Epithelial cell of proximal tubule (primary cell): Measurements from ENCODE around the gene ZNF182. TPM values are rescaled to one million over a fixed set of nuclear protein-coding genes. Genes with fewer than 3 reads are reported as not detected.
"Not testable (repeated sequence)": the region's sequence is repeated elsewhere in the genome, so short reads cannot be mapped to it uniquely, and the experiment has no call there.

Experiments used
- DNase-seq: peaks from one replicate; pipeline ENCODE4 v3.0.0-alpha.2; 2011; ENCODE audit warnings: low read depth
- H3K4me3 ChIP-seq: 2 replicates; pipeline ENCODE4 v1.5.1; 2011; ENCODE audit warnings: low read depth, mild to moderate bottlenecking, low read length
- CTCF ChIP-seq: conservative IDR thresholded peaks from 2 replicates; pipeline ENCODE4 v1.5.1; 2012; ENCODE audit warnings: low read depth, mild to moderate bottlenecking, low read length
- total RNA-seq: library from RNA; depleted of rRNA; stranded (reverse); fragments of >200 nt; gene quantifications from 2 replicates; pipeline ENCODE4 v1.2.3, GENCODE V29; 2015

ZNF182 gene
- 2.4 TPM in 2 replicates for total RNA-seq

DNA sequence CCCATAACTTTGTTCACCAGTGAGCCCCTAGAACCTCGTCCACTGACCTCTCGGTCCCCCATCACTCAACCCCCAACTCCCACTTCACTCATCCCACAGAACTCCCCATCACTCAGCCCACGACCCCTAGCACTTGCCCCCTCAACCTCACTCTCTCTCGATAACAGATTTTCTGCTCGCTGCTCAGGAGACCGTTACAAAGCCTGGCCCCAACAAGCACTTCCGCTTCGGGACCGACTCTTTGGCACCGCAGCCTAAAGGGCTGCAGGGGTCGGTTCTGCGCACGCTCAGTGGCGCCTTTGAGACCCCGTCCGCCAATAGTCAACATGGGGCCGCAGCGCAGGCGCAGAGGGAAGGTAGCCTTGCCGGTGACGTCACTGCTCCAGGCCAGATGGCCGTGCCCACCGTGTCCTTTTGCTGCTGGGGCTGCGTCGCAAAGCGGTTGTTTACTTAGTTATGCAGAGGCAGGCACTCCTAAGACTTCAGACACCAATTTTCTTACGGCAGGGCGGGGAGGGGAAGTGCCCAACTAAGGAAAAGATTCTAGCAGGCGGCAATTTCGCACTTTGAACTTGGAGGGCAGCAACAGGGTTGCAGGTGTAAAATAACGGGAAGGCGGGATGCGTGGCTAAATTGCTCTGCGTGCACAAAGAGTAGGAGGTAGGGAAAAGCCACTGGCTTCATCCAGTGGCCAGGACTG lies at the start of gene ZNF182:
ZNF182 (minus strand) TSS at position 232 of the 700 bp plus-strand sequence. CDS start 1,380 bp downstream, outside the sequence.
- TF ChIP-seq CTCF, result no peak
- peak within 1 kb of the TSS; percentile 80 for H3K4me3 ChIP-seq
- DNase-seq, result no peak

- no peak for TF ChIP-seq CTCF
- DNase-seq, result no peak
- H3K4me3 ChIP-seq, result no peak overlapping the region
These were observed 43.1 kb upstream of the ZNF182 start for GRCh38 chrX:48046846-48047245.

DNA sequence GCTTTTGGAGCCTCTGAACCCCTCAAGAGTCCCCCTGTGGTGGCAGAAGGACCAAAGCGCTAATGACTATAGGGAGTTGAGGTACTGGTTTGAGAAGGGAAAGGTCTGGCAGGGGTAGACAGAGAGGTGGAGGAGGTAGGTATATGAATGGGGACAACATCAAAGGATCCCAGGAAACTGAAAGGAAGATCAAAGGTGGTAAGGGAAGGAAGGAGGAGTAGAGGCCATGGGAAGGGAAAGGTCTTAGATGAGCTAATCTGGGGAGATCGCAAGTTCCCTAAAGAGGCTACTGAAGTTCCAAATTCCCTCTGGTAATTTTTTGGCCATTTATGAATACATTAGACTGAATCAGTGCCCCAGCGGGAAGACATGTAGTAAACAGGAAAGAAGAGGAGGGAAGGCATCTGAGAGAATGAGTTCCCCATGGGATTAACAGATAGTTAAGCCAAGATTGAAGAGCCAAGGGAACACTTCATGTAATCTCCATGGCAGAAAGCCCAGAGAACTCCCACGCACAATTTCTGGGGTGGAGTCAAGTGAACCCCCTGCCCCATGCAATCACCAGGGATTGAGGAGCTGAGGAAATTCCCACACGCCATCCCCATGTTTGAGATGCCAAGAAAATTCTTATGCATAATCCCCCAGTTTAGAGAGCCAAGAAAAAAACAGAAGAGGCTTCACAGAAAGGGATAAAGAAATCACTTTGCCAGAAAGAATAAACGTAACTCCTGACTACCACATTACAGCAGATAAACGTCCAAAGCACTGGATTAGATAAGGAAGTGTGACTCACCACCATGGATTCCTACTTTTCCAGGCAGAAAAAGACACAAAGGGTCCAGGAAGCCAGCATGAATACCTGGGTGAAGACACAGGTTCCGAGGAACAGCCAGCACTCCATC lies 41.9 kb upstream of the ZNF182 start:
- no peak for DNase-seq
- no peak overlapping the region for H3K4me3 ChIP-seq
- TF ChIP-seq CTCF, result no peak

DNA sequence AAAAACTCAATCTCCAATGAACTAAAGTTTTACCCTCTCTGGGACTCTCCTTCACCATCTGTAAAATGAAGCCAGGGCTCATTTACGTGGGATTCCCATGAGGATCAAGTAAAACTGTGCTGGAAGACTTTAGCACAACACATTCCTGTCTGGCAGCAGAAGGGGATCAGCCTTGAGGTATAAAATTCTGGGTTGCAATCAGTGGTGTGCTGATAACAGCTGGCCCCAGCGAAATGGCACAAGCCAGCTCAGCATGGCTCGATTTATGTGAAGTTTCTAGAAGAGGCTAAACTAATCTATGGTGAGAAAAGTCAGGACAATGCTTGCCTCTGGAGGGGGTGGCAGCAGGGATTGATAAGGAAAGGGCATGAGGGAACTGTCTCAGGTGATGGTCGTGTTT lies 39.3 kb upstream of the ZNF182 start:
- DNase-seq, result no peak
- TF ChIP-seq CTCF, result no peak
- no peak overlapping the region for H3K4me3 ChIP-seq

DNA sequence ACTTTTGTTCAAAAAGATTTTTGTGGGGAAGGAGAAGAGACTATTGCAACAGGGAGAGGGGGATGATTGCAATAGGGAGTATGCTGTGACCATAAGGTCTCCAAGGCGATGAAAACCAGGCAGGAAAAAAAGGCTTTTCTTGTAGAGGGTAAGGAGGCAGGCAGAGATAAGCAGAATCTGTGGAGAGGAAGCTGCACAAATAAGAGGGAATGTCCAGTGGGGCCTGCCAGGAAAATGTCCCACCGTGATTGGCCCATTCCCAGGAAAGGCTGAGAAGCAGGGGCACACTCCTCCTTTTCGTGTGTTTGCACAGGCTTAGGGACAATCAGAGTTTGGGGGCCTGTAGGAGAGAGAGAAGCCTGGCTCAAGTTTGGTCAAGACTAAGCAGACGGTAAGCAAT lies 32.1 kb upstream of the ZNF182 start:
- TF ChIP-seq CTCF, result no peak
- no peak overlapping the region for H3K4me3 ChIP-seq
- no peak for DNase-seq

- not testable (repeated sequence) for DNase-seq, H3K4me3 ChIP-seq
These were observed 26.9 kb upstream of the ZNF182 start for GRCh38 chrX:48030641-48031173.

- no peak for TF ChIP-seq CTCF
- DNase-seq, result no peak
- no peak overlapping the region for H3K4me3 ChIP-seq
These were observed 26.4 kb upstream of the ZNF182 start for GRCh38 chrX:48030237-48030636.
